Activated naive CD4-positive, alpha-beta T cell treated with anti-CD3 and anti-CD28 coated beads, Interleukin-2, amount 50 U/mL, for 24 hours (primary cell): ENCODE data around the gene DDX21.
"Not testable (repeated sequence)": the region's sequence is repeated elsewhere in the genome, so short reads cannot be mapped to it uniquely, and the experiment has no call there.

Experiments used
- H3K27ac Mint-ChIP-seq: one replicate; pipeline ENCODE4 v1.8.0; 2021; ENCODE audit warnings: mild to moderate bottlenecking, mixed read lengths
- H3K27me3 Mint-ChIP-seq: one replicate; pipeline ENCODE4 v1.8.0; 2021; ENCODE audit warnings: mixed read lengths
- H3K36me3 Mint-ChIP-seq: one replicate; pipeline ENCODE4 v1.8.0; 2021; ENCODE audit warnings: mixed read lengths
- H3K4me1 Mint-ChIP-seq: one replicate; pipeline ENCODE4 v1.8.0; 2021; ENCODE audit warnings: mixed read lengths
- H3K4me3 Mint-ChIP-seq: one replicate; pipeline ENCODE4 v1.8.0; 2021; ENCODE audit warnings: mild to moderate bottlenecking, mixed read lengths
- H3K9me3 Mint-ChIP-seq: one replicate; pipeline ENCODE4 v1.8.0; 2021; ENCODE audit warnings: mixed read lengths

The DDX21 gene

GRCh38 chr10:68963151-68963550, 7.2 kb downstream of the DDX21 start:
- Mint-ChIP-seq H3K36me3 (peaks cover 34% of the 10 kb centered on the region), H3K27ac (no peak overlapping the region), H3K9me3 (no peaks in the 10 kb centered on the region), H3K27me3 (no peaks in the 10 kb centered on the region), H3K4me3 (no peak overlapping the region), H3K4me1 (peaks cover 41% of the 10 kb centered on the region)

GRCh38 chr10:68973975-68974374, 18.0 kb downstream of the DDX21 start:
- Mint-ChIP-seq H3K36me3 (peaks cover 32% of the 10 kb centered on the region), H3K4me1 (peaks cover 16% of the 10 kb centered on the region), H3K27ac (peak overlapping the region; percentile 78), H3K4me3 (no peak overlapping the region), H3K9me3 (no peaks in the 10 kb centered on the region), H3K27me3 (no peaks in the 10 kb centered on the region)

GRCh38 chr10:68975936-68976473, 20.0 kb downstream of the DDX21 start:
- H3K4me1 Mint-ChIP-seq, H3K27me3 Mint-ChIP-seq, H3K4me3 Mint-ChIP-seq, H3K9me3 Mint-ChIP-seq: not testable (repeated sequence)
- Mint-ChIP-seq H3K36me3 (peaks cover 31% of the 10 kb centered on the region), H3K27ac (peak overlapping the region; percentile 57)

GRCh38 chr10:68979738-68980137, 23.8 kb downstream of the DDX21 start:
- not testable (repeated sequence) for H3K27me3 Mint-ChIP-seq, H3K27ac Mint-ChIP-seq, H3K9me3 Mint-ChIP-seq, H3K4me3 Mint-ChIP-seq, H3K4me1 Mint-ChIP-seq
- peaks cover 18% of the 10 kb centered on the region for H3K36me3 Mint-ChIP-seq

- Mint-ChIP-seq H3K4me1 (peaks cover 4% of the 10 kb centered on the region), H3K9me3 (no peaks in the 10 kb centered on the region), H3K27ac (no peak overlapping the region), H3K4me3 (no peak overlapping the region), H3K36me3 (peaks cover 18% of the 10 kb centered on the region), H3K27me3 (no peaks in the 10 kb centered on the region)
Observed at GRCh38 chr10:68981074-68981473, 25.1 kb downstream of the DDX21 start.

GRCh38 chr10:68982389-68982788, 26.4 kb downstream of the DDX21 start:
- Mint-ChIP-seq H3K27ac (peak overlapping the region; percentile 82), H3K9me3 (no peaks in the 10 kb centered on the region), H3K36me3 (peaks cover 16% of the 10 kb centered on the region), H3K27me3 (no peaks in the 10 kb centered on the region), H3K4me3 (no peak overlapping the region), H3K4me1 (peaks cover 9% of the 10 kb centered on the region)

GRCh38 chr10:68987611-68988010, 31.6 kb downstream of the DDX21 start:
- Mint-ChIP-seq H3K4me3 (peak overlapping the region; percentile 94), H3K36me3 (peaks cover 7% of the 10 kb centered on the region), H3K4me1 (peaks cover 53% of the 10 kb centered on the region), H3K27ac (no peak overlapping the region), H3K9me3 (no peaks in the 10 kb centered on the region), H3K27me3 (no peaks in the 10 kb centered on the region)

- no peaks in the 10 kb centered on the region for H3K9me3 Mint-ChIP-seq
- H3K27ac Mint-ChIP-seq: peak within 1 kb of the TSS; percentile 96
- H3K27me3 Mint-ChIP-seq: no peaks in the 10 kb centered on the region
- peak within 1 kb of the TSS; percentile 94 for H3K4me3 Mint-ChIP-seq
- H3K4me1 Mint-ChIP-seq: peaks cover 61% of the 10 kb centered on the region
- peaks cover 5% of the 10 kb centered on the region for H3K36me3 Mint-ChIP-seq
Observed at GRCh38 chr10:68988530-68989316, 32.8 kb downstream of the DDX21 start, which contains the start of gene KIFBP. TSS of gene KIFBP (plus strand) at chr10:68988803. CDS start at chr10:68988833, 30 bp downstream.

- Mint-ChIP-seq H3K27me3 (no peaks in the 10 kb centered on the region), H3K9me3 (no peaks in the 10 kb centered on the region), H3K4me1 (peaks cover 63% of the 10 kb centered on the region), H3K27ac (peak overlapping the region; percentile 75), H3K36me3 (peaks cover 5% of the 10 kb centered on the region), H3K4me3 (peak overlapping the region; percentile 94)
Observed at GRCh38 chr10:68989317-68989990, 33.5 kb downstream of the DDX21 start.

- Mint-ChIP-seq H3K27ac (peak overlapping the region; percentile 43), H3K4me3 (peak overlapping the region; percentile 1)
Observed at GRCh38 chr10:68992636-68993440, 36.9 kb downstream of the DDX21 start.

GRCh38 chr10:68997211-68997610, 41.2 kb downstream of the DDX21 start:
- Mint-ChIP-seq H3K9me3 (no peaks in the 10 kb centered on the region), H3K4me3 (peak overlapping the region; percentile 56), H3K27me3 (no peaks in the 10 kb centered on the region), H3K36me3 (no peaks in the 10 kb centered on the region), H3K4me1 (peaks cover 41% of the 10 kb centered on the region), H3K27ac (peak overlapping the region; percentile 98)

More at GRCh38 chr10:68992636-68993440, 36.9 kb downstream of the DDX21 start:
- Mint-ChIP-seq H3K9me3 (no peaks in the 10 kb centered on the region), H3K27me3 (no peaks in the 10 kb centered on the region), H3K36me3 (no peaks in the 10 kb centered on the region), H3K4me1 (peaks cover 73% of the 10 kb centered on the region)

GRCh38 chr10:69004821-69005220, 48.9 kb downstream of the DDX21 start:
- H3K4me3 Mint-ChIP-seq: no peak overlapping the region
- no peak overlapping the region for H3K27ac Mint-ChIP-seq
- H3K36me3 Mint-ChIP-seq: peaks cover 3% of the 10 kb centered on the region
- H3K27me3 Mint-ChIP-seq: no peaks in the 10 kb centered on the region
- H3K4me1 Mint-ChIP-seq: peaks cover 7% of the 10 kb centered on the region
- H3K9me3 Mint-ChIP-seq: no peaks in the 10 kb centered on the region

GRCh38 chr10:69005704-69006485, 49.9 kb downstream of the DDX21 start:
- Mint-ChIP-seq H3K4me1 (peaks cover 7% of the 10 kb centered on the region), H3K9me3 (no peaks in the 10 kb centered on the region), H3K27me3 (no peaks in the 10 kb centered on the region), H3K27ac (no peak overlapping the region), H3K36me3 (peaks cover 3% of the 10 kb centered on the region), H3K4me3 (no peak overlapping the region)

- no peaks in the 10 kb centered on the region for H3K9me3 Mint-ChIP-seq
- no peak overlapping the region for H3K4me3 Mint-ChIP-seq
- no peaks in the 10 kb centered on the region for H3K27me3 Mint-ChIP-seq
- H3K4me1 Mint-ChIP-seq: peaks cover 7% of the 10 kb centered on the region
- peaks cover 5% of the 10 kb centered on the region for H3K36me3 Mint-ChIP-seq
- H3K27ac Mint-ChIP-seq: no peak overlapping the region
Observed at GRCh38 chr10:69007260-69007659, 51.3 kb downstream of the DDX21 start.

GRCh38 chr10:69009360-69009759, 53.4 kb downstream of the DDX21 start:
- Mint-ChIP-seq H3K27me3 (no peaks in the 10 kb centered on the region), H3K4me1 (peaks cover 9% of the 10 kb centered on the region), H3K4me3 (no peak overlapping the region), H3K9me3 (no peaks in the 10 kb centered on the region), H3K27ac (no peak overlapping the region), H3K36me3 (peaks cover 10% of the 10 kb centered on the region)
